HepG2 (cell line): ENCODE data around the gene ATF6. TPM values are rescaled to one million over a fixed set of nuclear protein-coding genes. Genes with fewer than 3 reads are reported as not detected.

Experiments
- ATAC-seq: fragments of 200-7000 bp; cut with Tn5 transposase; 3 replicates; pipeline ENCODE4 v1.9.1; 2020; ENCODE audit warnings: mild to moderate bottlenecking, moderate library complexity
- BruUV-seq: library from RNA; stranded (reverse); fragments of 400-500 nt; replicated peaks from 2 replicates; lab custom pipeline; 2021; lab: Mats Ljungman, UMichigan
- CTCF ChIA-PET: fragments of 300-600 bp; formaldehyde crosslinking; extraction: SDS; loops from one replicate; lab custom pipeline; 2021; ENCODE audit warnings: low total read pairs, inconsistent platforms, low intra/inter-chr PET ratio; lab: Yijun Ruan, JAX
- POLR2A ChIA-PET: fragments of 350-600 bp; sonication (Branson Sonifier 250); formaldehyde crosslinking; loops from one replicate; lab custom pipeline; 2020; ENCODE audit warnings: antibody characterized with exemption, inconsistent platforms; lab: Yijun Ruan, JAX
- DNase-seq: peaks from one replicate; pipeline ENCODE4 v3.0.0-alpha.2; 2015; ENCODE audit warnings: low spot score
- FAIRE-seq: peaks from 3 replicates; lab custom pipeline; 2011; peaks lifted over from hg19 to GRCh38; lab: Jason Lieb, UNC
- H2AFZ ChIP-seq: one replicate; pipeline ENCODE4 v1.6.1; 2011; ENCODE audit warnings: low read length, inconsistent platforms
- H3K27ac ChIP-seq: fragments of 300-600 bp; 3 replicates; pipeline ENCODE4 v1.8.0; 2011; ENCODE audit warnings: mixed run types, mild to moderate bottlenecking, mixed read lengths, low read length, inconsistent platforms; ENCODE audit not compliant: insufficient read depth; ENCODE audit errors: extremely low read length
- H3K27me3 ChIP-seq, 2 experiments: fragments of 200-600 bp in 1 of 2; 2 replicates in 1 of 2; 3 replicates in 1 of 2; pipeline versions ENCODE4 v1.6.0 to v1.8.0; 2011; ENCODE audit warnings: low read length in 2 of 2, mild to moderate bottlenecking in 2 of 2, moderate library complexity in 2 of 2, inconsistent platforms in 1 of 2; ENCODE audit not compliant: insufficient read depth in 2 of 2, control insufficient read depth in 1 of 2
- H3K36me3 ChIP-seq, 2 experiments: fragments of 200-600 bp in 1 of 2; replicated peaks in 1 of 2; 2 replicates in 1 of 2; 3 replicates in 1 of 2; pipeline versions ENCODE4 v1.5.1 to v1.8.0; 2011; ENCODE audit warnings: low read length in 2 of 2, inconsistent platforms in 1 of 2; ENCODE audit not compliant: insufficient read depth in 2 of 2, control insufficient read depth in 1 of 2
- H3K4me1 ChIP-seq: 2 replicates; pipeline ENCODE4 v1.5.1; 2012; ENCODE audit warnings: low read length, inconsistent platforms; ENCODE audit not compliant: insufficient read depth
- H3K4me2 ChIP-seq: 2 replicates; pipeline ENCODE4 v1.6.0; 2011; ENCODE audit warnings: low read depth, low read length, inconsistent platforms
- H3K4me3 ChIP-seq, 3 experiments: fragments of 200-600 bp in 1 of 3; sonication (generic), shearing (Covaris generic) in 1 of 3; replicated peaks in 1 of 3; 2 replicates each; pipeline ENCODE4 v1.5.1; 2011 to 2016; ENCODE audit warnings: low read length in 3 of 3, inconsistent platforms in 2 of 3, low read depth in 2 of 3, mild to moderate bottlenecking in 2 of 3, control low read depth in 1 of 3, mixed read lengths in 1 of 3; ENCODE audit not compliant: insufficient read depth in 1 of 3
- H3K79me2 ChIP-seq: one replicate; pipeline ENCODE4 v1.6.1; 2011; ENCODE audit warnings: low read length, inconsistent platforms; ENCODE audit not compliant: insufficient read depth
- H3K9ac ChIP-seq: 2 replicates; pipeline ENCODE4 v1.6.0; 2011; ENCODE audit warnings: mild to moderate bottlenecking, low read depth, low read length, inconsistent platforms; ENCODE audit not compliant: insufficient read depth
- H3K9me3 ChIP-seq: 2 replicates; pipeline ENCODE4 v1.5.1; 2012; ENCODE audit warnings: mild to moderate bottlenecking, low read length
- H4K20me1 ChIP-seq: 2 replicates; pipeline ENCODE4 v1.6.0; 2011; ENCODE audit warnings: inconsistent platforms, mild to moderate bottlenecking, low read length, moderate library complexity; ENCODE audit not compliant: insufficient read depth
- BRCA1 ChIP-seq: sonication (generic); formaldehyde crosslinking; IDR thresholded peaks from 2 replicates; pipeline ENCODE4 v1.4.0; 2020; ENCODE audit warnings: missing genetic modification reagents
- DR1 ChIP-seq: sonication (generic); formaldehyde crosslinking; IDR thresholded peaks from 2 replicates; pipeline ENCODE4 v1.8.0; 2021; ENCODE audit warnings: mild to moderate bottlenecking, missing genetic modification reagents, inconsistent platforms
- FOSL1 ChIP-seq: sonication (generic); formaldehyde crosslinking; IDR thresholded peaks from 2 replicates; pipeline ENCODE4 v1.9.0; 2021; ENCODE audit warnings: missing genetic modification reagents, borderline replicate concordance
- MTF2 ChIP-seq: sonication (generic); formaldehyde crosslinking; IDR thresholded peaks from 2 replicates; pipeline ENCODE4 v1.5.0; 2020; ENCODE audit warnings: missing genetic modification reagents, borderline replicate concordance
- MXD3 ChIP-seq: IDR thresholded peaks from 2 replicates; pipeline ENCODE4 v1.6.1; 2016; ENCODE audit warnings: mild to moderate bottlenecking, missing biosample characterization, missing genetic modification reagents
- SSRP1 ChIP-seq: IDR thresholded peaks from 2 replicates; pipeline ENCODE4 v1.6.1; 2016; ENCODE audit warnings: control low read depth
- ZFP90 ChIP-seq: sonication (generic); formaldehyde crosslinking; IDR thresholded peaks from 2 replicates; pipeline ENCODE4 v1.8.0; 2022; ENCODE audit warnings: missing genetic modification reagents, mild to moderate bottlenecking, inconsistent platforms, borderline replicate concordance
- ZFX ChIP-seq: sonication (generic); formaldehyde crosslinking; IDR thresholded peaks from 2 replicates; pipeline ENCODE4 v1.4.0; 2020; ENCODE audit warnings: mild to moderate bottlenecking, low read depth, missing genetic modification reagents, moderate library complexity
- ZNF329 ChIP-seq: sonication (generic); formaldehyde crosslinking; IDR thresholded peaks from 2 replicates; pipeline ENCODE4 v1.9.0; 2021; ENCODE audit warnings: low read depth, mild to moderate bottlenecking, missing genetic modification reagents
- ZNF354B ChIP-seq: sonication (generic); formaldehyde crosslinking; IDR thresholded peaks from 2 replicates; pipeline ENCODE4 v1.8.0; 2022; ENCODE audit warnings: mild to moderate bottlenecking, missing genetic modification reagents
- ZNF451 ChIP-seq: sonication (generic); formaldehyde crosslinking; IDR thresholded peaks from 2 replicates; pipeline ENCODE4 v1.5.0; 2020; ENCODE audit warnings: mild to moderate bottlenecking, missing genetic modification reagents
- ZNF556 ChIP-seq: sonication (generic); formaldehyde crosslinking; IDR thresholded peaks from 2 replicates; pipeline ENCODE4 v1.4.0; 2020; ENCODE audit warnings: mild to moderate bottlenecking, missing genetic modification reagents, borderline replicate concordance
- ZNF574 ChIP-seq: sonication (generic); formaldehyde crosslinking; IDR thresholded peaks from 2 replicates; pipeline ENCODE4 v1.4.0; 2020; ENCODE audit warnings: missing genetic modification reagents
- ZNF644 ChIP-seq: IDR thresholded peaks from 2 replicates; pipeline ENCODE4 v1.6.1; 2016; ENCODE audit warnings: low read depth
- ZNF672 ChIP-seq: sonication (generic); formaldehyde crosslinking; IDR thresholded peaks from 2 replicates; pipeline ENCODE4 v1.8.1; 2022; ENCODE audit warnings: missing genetic modification reagents
- WGBS: methylation state at CpG from one replicate; pipeline ENCODE4 v1.1.6; 2017; ENCODE audit warnings: low lambda C conversion rate; 5-methylcytosine and 5-hydroxymethylcytosine counted together
- in situ Hi-C: cut with HindIII; loops from 2 replicates; pipeline ENCODE4 v1.10.0; 2017; ENCODE audit warnings: low pct_unique_long_range_greater_than_20kb; ENCODE audit not compliant: extremely low pct_ligation_motif_present
- intact Hi-C: fragments of 100-400 bp; cut with micrococcal nuclease; formaldehyde crosslinking; loops from one replicate; pipeline ENCODE4 v1.10.0; 2022; ENCODE audit not compliant: unreplicated experiment
- polyA plus RNA-seq, 8 experiments: library from polyadenylated mRNA; depleted of rRNA in 3 of 8; stranded (reverse) in 7 of 8; unstranded in 1 of 8; fragments of >200 nt; fragmentation: Illumina TruSeq in 4 of 8; extraction: Trizol in 4 of 8; gene quantifications; 2 replicates each; pipeline versions ENCODE4 v1.2.1 to v1.2.3, GENCODE V29; 2011 to 2016; ENCODE audit warnings: low read depth in 4 of 8, missing spikeins in 1 of 8, mixed read lengths in 1 of 8; ENCODE audit not compliant: insufficient read depth in 1 of 8
- total RNA-seq, 5 experiments: library from RNA; depleted of rRNA; stranded (reverse); fragments of >200 nt; fragmentation: Illumina TruSeq; extraction: Trizol; gene quantifications; 2 replicates each; pipeline ENCODE4 v1.2.3, GENCODE V29; 2016; ENCODE audit warnings: low read depth in 1 of 5
- TF ChIP-seq, protein P1 (sequence below): sonication (generic); formaldehyde crosslinking; IDR thresholded peaks from 2 replicates; pipeline ENCODE4 v1.4.0; 2020; ENCODE audit warnings: missing genetic modification reagents
- TF ChIP-seq, protein P2 (sequence below): sonication (generic); formaldehyde crosslinking; IDR thresholded peaks from 2 replicates; pipeline ENCODE4 v1.9.0; 2021; ENCODE audit warnings: missing genetic modification reagents, mild to moderate bottlenecking, borderline replicate concordance

Gene ATF6
- total and polyA plus RNA-seq, 2 of the 13 experiments (the other 11 are each of a cell fraction or from before 2014, with no cell fraction given) = 13.2 to 14.5 TPM

- BruUV-seq = TSS peak; percentile 85
- Histone ChIP-seq H2AFZ (peak overlapping the region; percentile 46), H3K36me3 (no peaks in the 10 kb centered on the region), H3K4me1 (peaks cover 19% of the 10 kb centered on the region), H4K20me1 (no peaks in the 10 kb centered on the region), H3K9me3 (no peaks in the 10 kb centered on the region), H3K27me3 (peaks cover 0 to 45% of the 10 kb centered on the region in 2 experiments; a peak in 3 of 5 replicates), H3K27ac (no peak overlapping the region), H3K9ac (peak overlapping the region; percentile 44; the same call in 1 of the 2 replicates), H3K4me3 (peak overlapping the region; percentile 56 to 75 (median 69)), H3K79me2 (no peaks in the 10 kb centered on the region), H3K4me2 (peak overlapping the region; percentile 69)
- FAIRE-seq = no peak
- CTCF ChIA-PET = no interaction called here
- WGBS = 10% methylated on average over 14 of the region's 38 CpGs
- in situ Hi-C loops = no loop called here
- no peak for DNase-seq
- intact Hi-C loops = no loop called here
- POLR2A ChIA-PET = interaction anchor here (1.0 to 2.5 kb wide), 4 partner anchors 22 to 115 kb away, joined by 3 to 15 read pairs (median 3); partner anchors contain the start of gene DUSP12
- peak; percentile 5; the same call in 2 of the 3 replicates for ATAC-seq
- TF ChIP-seq, protein P1, sequence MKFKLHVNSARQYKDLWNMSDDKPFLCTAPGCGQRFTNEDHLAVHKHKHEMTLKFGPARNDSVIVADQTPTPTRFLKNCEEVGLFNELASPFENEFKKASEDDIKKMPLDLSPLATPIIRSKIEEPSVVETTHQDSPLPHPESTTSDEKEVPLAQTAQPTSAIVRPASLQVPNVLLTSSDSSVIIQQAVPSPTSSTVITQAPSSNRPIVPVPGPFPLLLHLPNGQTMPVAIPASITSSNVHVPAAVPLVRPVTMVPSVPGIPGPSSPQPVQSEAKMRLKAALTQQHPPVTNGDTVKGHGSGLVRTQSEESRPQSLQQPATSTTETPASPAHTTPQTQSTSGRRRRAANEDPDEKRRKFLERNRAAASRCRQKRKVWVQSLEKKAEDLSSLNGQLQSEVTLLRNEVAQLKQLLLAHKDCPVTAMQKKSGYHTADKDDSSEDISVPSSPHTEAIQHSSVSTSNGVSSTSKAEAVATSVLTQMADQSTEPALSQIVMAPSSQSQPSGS = no peak
- TF ChIP-seq, protein P2, sequence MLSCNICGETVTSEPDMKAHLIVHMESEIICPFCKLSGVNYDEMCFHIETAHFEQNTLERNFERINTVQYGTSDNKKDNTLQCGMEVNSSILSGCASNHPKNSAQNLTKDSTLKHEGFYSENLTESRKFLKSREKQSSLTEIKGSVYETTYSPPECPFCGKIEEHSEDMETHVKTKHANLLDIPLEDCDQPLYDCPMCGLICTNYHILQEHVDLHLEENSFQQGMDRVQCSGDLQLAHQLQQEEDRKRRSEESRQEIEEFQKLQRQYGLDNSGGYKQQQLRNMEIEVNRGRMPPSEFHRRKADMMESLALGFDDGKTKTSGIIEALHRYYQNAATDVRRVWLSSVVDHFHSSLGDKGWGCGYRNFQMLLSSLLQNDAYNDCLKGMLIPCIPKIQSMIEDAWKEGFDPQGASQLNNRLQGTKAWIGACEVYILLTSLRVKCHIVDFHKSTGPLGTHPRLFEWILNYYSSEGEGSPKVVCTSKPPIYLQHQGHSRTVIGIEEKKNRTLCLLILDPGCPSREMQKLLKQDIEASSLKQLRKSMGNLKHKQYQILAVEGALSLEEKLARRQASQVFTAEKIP (CRISPR knock-in tag) = no peak
- TF ChIP-seq ZFX (CRISPR knock-in tag) = peak; percentile 52
- no peak for TF ChIP-seq FOSL1 (CRISPR knock-in tag)
- TF ChIP-seq ZNF644 (CRISPR knock-in tag) = no peak
- TF ChIP-seq MTF2 (CRISPR knock-in tag) = no peak; the same call in 1 of the 2 replicates
- no peak for TF ChIP-seq ZNF451 (CRISPR knock-in tag)
- no peak for TF ChIP-seq ZNF672
- no peak for TF ChIP-seq ZNF354B (CRISPR knock-in tag)
- no peak for TF ChIP-seq ZNF329 (CRISPR knock-in tag)
- TF ChIP-seq SSRP1 (CRISPR knock-in tag) = no peak
- TF ChIP-seq ZNF556 (CRISPR knock-in tag) = no peak
- no peak for TF ChIP-seq ZNF574 (CRISPR knock-in tag)
- 0 out of 2 replicates have a peak, but pooled peaks have one; percentile 0 for TF ChIP-seq MXD3 (CRISPR knock-in tag)
- no peak for TF ChIP-seq ZFP90 (CRISPR knock-in tag)
- no peak for TF ChIP-seq BRCA1 (CRISPR knock-in tag)
- no peak for TF ChIP-seq DR1 (CRISPR knock-in tag)
These were observed 38.7 kb upstream of the ATF6 start for GRCh38 chr1:161727256-161727924.
